ENCODE data around the gene CERS6.
A peak's percentile ranks its signal among the peaks of the same experiment; 100 is the strongest.

Gene CERS6

DNA sequence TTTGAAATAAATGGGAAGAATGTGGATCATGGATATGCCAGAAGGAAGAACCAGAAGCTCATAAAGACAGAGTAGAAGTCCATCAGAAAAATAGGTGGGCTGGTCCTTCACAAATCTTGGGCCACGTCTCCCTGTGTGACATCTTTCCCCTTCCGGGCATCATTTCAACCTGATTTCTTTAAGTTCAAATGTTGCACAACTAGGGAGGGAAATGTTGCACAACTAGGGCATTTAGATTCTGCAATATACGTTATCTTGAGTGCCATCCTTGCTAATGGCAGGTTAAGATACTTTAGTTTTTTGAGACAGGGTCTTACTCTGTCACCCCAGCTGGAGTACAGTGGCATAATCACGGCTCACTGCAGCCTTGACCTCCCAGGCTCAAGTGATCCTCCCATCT, 129.6 kb downstream of the CERS6 start:
- Histone ChIP-seq H4K20me1 (0 out of 2 replicates have a peak, but pooled peaks cover 6% of the 10 kb centered on the region), H3K9me3 (no peaks in the 10 kb centered on the region), H3K36me3 (peaks cover 17% of the 10 kb centered on the region), H3K4me3 (no peak overlapping the region), H3K27ac (no peak overlapping the region), H3K4me1 (peaks cover 35% of the 10 kb centered on the region), H3K4me2 (no peak overlapping the region), H3K9ac (no peak overlapping the region), H3K27me3 (no peaks in the 10 kb centered on the region)
- TF ChIP-seq Cebpa-rat (IDR thresholded peaks at IDR 0.05) = peak; percentile 26; the same call in 1 of the 2 replicates

DNA sequence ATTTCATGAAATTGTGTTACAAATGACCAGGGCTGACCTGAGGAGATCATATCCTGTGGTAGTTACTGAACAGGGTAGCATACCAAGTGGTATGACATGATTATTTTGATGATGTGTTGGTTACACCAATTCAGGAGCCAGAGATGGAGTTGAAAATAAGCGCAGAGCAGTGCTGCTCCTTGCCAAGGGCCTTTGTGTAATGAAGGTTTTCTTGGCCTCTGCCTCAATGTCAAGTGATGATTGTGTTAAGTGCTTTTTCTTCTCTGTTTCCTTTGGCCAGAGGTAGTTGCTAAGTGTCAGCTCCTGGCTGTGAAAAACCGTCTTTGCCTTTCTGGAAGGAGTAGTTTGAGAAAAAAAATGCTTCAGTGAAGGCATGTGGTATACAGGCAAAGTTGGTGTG, 131.2 kb downstream of the CERS6 start:
- Histone ChIP-seq H3K36me3 (peaks cover 12% of the 10 kb centered on the region), H3K27ac (no peak overlapping the region), H3K9ac (no peak overlapping the region), H3K27me3 (no peaks in the 10 kb centered on the region), H3K4me2 (no peak overlapping the region), H3K4me1 (peaks cover 25% of the 10 kb centered on the region), H4K20me1 (peaks cover 12% of the 10 kb centered on the region), H3K9me3 (no peaks in the 10 kb centered on the region), H3K4me3 (no peak overlapping the region)
- TF ChIP-seq Cebpa-rat (IDR thresholded peaks at IDR 0.05) = no peak

DNA sequence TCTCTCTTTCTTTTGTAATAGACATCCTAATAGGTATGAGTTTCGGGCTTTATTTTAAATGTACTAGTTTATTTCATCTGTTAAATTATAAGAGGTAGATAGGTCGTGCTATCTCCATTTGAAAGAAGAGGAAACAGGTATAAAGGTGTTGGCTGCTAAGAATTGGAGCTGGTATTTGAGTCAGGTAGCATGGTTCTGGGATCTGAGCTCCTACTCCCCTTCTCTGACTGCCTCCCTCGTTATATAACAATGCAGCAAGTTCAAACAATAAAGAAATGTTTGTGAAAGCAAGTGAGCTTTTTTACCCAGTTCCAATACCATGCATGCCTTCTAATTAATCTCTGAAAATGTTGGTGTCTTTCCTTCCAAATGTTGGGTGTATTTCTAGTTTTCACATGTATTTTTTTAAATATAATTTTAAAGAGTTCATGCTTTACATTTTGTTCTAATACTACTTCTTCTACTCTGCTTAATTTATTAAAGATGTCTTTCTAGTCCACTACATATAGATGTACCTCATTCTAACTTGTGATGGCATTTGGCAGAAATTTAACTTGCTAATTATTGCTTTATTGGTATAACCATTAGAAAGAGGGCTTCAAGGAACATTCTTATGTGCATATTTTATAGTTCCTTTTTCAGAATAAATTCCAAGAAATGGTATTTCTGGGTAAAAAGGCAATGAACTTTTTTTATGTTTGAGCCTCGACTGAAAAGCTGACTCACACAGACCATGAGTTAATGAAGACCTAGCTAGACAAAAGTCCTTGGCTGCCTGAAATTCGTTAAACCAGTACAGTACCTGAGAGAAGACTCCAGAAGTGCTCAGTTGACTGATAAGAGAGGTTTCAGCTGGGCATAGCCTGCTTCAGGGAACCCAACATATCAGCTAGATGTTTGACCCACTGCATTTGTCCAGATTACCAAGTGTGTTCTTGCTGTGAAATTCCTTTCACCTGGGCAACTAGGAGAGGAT, 133.5 kb downstream of the CERS6 start:
- no peaks in the 10 kb centered on the region for H3K9me3 ChIP-seq
- peaks cover 12% of the 10 kb centered on the region for H3K36me3 ChIP-seq
- H3K4me1 ChIP-seq = peaks cover 13% of the 10 kb centered on the region
- H3K27me3 ChIP-seq = no peaks in the 10 kb centered on the region
- no peak overlapping the region for H3K9ac ChIP-seq
- no peak overlapping the region for H3K4me2 ChIP-seq
- peaks cover 30% of the 10 kb centered on the region for H4K20me1 ChIP-seq
- no peak overlapping the region for H3K27ac ChIP-seq
- no peak for TF ChIP-seq Cebpa-rat (IDR thresholded peaks at IDR 0.05)
- H3K4me3 ChIP-seq = no peak overlapping the region

DNA sequence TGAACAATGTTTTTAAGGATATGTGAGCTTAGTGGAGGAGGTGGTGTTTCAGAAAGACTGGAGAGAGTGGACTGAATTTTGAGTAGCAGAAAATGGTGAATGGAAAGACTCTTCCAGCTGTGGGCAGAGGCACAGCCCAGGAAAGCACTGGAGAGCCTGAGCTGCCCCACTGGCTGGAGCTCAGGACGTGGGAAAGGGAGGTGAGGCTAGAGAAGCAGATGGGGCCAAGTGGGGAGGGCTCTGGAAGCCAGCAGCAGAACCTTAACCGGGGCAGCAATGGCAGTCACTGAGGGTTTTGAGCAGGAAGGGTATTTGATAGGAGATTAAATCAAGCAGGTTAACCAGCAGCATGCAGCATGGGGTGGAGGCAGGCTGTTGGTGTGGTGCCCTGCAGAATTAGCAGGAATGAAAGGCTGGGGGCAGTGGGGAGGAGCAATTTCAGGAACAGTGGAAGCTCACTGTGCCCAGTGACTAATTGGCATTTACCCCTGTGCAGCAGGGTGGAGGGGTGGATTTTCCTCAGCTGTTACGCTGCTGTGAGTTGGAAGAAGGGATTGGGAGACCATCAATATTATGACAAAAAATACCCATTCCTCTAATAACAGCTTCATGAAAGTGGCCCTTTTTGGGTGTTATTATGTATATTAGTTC, 136.2 kb downstream of the CERS6 start:
- H3K4me3 ChIP-seq = no peak overlapping the region
- H3K36me3 ChIP-seq = no peaks in the 10 kb centered on the region
- H3K4me1 ChIP-seq = peaks cover 13% of the 10 kb centered on the region
- no peak overlapping the region for H3K9ac ChIP-seq
- no peaks in the 10 kb centered on the region for H3K9me3 ChIP-seq
- peaks cover 47% of the 10 kb centered on the region for H4K20me1 ChIP-seq
- H3K27ac ChIP-seq = no peak overlapping the region
- H3K27me3 ChIP-seq = no peaks in the 10 kb centered on the region
- no peak overlapping the region for H3K4me2 ChIP-seq
- no peak for TF ChIP-seq Cebpa-rat (IDR thresholded peaks at IDR 0.05)

DNA sequence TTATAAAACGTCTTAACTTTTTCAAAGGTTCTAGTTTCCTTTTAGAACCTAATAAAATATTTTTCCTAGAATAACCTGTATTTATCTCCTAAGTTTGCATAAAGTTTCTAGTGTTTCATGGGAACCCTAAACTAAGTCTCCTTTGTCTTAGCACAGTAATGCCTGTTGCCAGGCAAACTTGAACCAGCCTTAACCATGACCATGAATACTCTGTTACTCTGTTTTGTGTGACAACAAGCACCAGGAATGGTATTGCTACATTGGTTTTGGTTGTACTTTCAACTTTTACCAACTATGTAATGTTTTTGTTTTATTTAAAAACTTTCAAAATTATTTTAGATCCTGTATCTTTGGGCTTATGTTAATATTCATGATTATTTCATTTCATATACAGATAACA, 137.6 kb downstream of the CERS6 start:
- no peak overlapping the region for H3K27ac ChIP-seq
- no peak overlapping the region for H3K4me3 ChIP-seq
- H3K4me1 ChIP-seq = peaks cover 17% of the 10 kb centered on the region
- H4K20me1 ChIP-seq = peaks cover 50% of the 10 kb centered on the region
- H3K9me3 ChIP-seq = no peaks in the 10 kb centered on the region
- no peaks in the 10 kb centered on the region for H3K27me3 ChIP-seq
- no peak overlapping the region for H3K9ac ChIP-seq
- H3K36me3 ChIP-seq = no peaks in the 10 kb centered on the region
- no peak for TF ChIP-seq Cebpa-rat (IDR thresholded peaks at IDR 0.05)
- no peak overlapping the region for H3K4me2 ChIP-seq

DNA sequence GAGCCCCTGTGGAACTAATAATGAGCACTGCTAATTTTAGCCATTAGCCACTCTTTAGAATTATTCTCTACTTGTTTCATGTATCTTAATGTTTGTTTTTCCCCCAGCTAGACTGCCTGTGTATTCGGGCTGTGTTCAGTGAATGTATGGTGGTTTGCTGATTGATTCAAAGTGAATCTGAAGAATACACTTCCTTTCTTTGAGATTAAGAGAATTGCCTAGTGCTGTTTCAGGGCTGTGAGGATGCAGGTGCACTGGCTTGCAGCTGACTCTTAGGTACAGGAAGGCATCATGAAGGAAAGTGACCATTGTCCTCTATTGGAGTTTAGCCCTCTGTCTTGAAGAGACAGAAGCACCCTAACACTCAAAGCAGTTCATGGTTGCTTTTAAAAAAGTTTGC, 138.7 kb downstream of the CERS6 start:
- no peak for TF ChIP-seq Cebpa-rat (IDR thresholded peaks at IDR 0.05)
- Histone ChIP-seq H3K4me2 (peak overlapping the region; percentile 34; the same call in 1 of the 2 replicates), H3K9ac (no peak overlapping the region), H3K4me3 (no peak overlapping the region), H3K27me3 (no peaks in the 10 kb centered on the region), H3K27ac (no peak overlapping the region), H3K36me3 (no peaks in the 10 kb centered on the region; the same call in 1 of the 2 replicates), H3K4me1 (peaks cover 17% of the 10 kb centered on the region), H3K9me3 (no peaks in the 10 kb centered on the region), H4K20me1 (peaks cover 50% of the 10 kb centered on the region)

DNA sequence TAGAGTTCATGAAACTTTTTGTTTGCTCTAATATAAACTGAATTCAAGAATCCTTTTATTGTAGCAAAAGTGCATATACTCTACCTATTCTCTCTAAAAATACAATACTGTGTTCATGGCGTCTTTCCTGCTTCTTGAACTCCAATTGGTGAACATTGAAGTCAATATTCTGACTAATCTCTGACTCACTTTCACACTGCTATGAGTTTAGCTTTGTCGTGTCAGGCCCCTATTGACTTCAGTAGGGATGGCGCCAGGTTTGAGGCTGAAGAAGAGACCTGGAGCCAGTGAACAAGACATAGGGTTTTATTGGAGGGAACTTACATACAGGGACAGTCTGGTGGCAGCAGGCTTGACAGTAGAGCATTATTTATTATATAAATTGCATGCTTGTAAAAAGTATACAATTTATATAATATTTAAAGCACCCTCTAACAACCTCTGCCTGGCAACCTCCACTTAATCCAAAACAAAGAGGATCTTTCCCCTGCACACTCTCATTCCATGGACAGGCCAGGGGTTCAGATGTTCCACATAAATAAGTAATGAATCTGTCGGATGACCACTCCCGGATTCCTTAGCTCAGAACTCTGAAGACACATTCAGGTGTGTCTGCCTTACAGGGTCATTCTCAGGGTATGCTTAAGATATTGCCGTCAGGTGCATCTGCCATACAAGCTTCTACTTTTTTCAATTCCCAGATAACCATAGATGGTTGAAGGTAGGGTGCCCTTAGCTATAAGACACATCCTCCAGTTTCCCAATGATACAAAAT, 141.0 kb downstream of the CERS6 start:
- no peaks in the 10 kb centered on the region for H3K27me3 ChIP-seq
- H3K9ac ChIP-seq = no peak overlapping the region
- H3K36me3 ChIP-seq = no peaks in the 10 kb centered on the region; the same call in 1 of the 2 replicates
- H3K9me3 ChIP-seq = no peaks in the 10 kb centered on the region
- no peak for TF ChIP-seq Cebpa-rat (IDR thresholded peaks at IDR 0.05)
- no peak overlapping the region for H3K4me3 ChIP-seq
- H4K20me1 ChIP-seq = peaks cover 46% of the 10 kb centered on the region
- H3K27ac ChIP-seq = no peak overlapping the region
- no peak overlapping the region for H3K4me2 ChIP-seq
- peaks cover 22% of the 10 kb centered on the region for H3K4me1 ChIP-seq

DNA sequence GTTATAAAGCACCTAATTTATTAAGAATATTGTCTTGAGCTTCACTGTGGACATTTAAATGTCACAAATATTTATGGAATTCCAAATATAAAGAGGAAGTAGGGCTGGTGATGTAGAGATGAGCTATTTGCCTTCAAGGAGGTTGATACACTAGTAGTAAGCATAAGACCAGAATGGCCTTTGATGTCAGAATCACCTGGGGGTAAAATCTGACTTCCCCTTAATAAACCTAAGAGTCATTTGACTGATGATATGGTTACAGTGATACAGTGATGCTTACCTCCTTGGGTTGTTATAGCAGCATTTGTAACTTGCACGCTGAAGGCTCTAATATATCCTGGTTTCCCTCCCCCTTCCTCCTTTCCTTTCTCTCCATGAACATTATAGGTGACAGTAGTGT, 143.7 kb downstream of the CERS6 start:
- peaks cover 19% of the 10 kb centered on the region for H3K36me3 ChIP-seq
- TF ChIP-seq Cebpa-rat (IDR thresholded peaks at IDR 0.05) = no peak
- H4K20me1 ChIP-seq = peaks cover 24% of the 10 kb centered on the region
- no peak overlapping the region for H3K4me2 ChIP-seq
- no peak overlapping the region for H3K27ac ChIP-seq
- no peaks in the 10 kb centered on the region for H3K27me3 ChIP-seq
- no peak overlapping the region for H3K4me3 ChIP-seq
- peaks cover 17% of the 10 kb centered on the region for H3K9me3 ChIP-seq
- H3K4me1 ChIP-seq = peaks cover 14% of the 10 kb centered on the region
- H3K9ac ChIP-seq = no peak overlapping the region

DNA sequence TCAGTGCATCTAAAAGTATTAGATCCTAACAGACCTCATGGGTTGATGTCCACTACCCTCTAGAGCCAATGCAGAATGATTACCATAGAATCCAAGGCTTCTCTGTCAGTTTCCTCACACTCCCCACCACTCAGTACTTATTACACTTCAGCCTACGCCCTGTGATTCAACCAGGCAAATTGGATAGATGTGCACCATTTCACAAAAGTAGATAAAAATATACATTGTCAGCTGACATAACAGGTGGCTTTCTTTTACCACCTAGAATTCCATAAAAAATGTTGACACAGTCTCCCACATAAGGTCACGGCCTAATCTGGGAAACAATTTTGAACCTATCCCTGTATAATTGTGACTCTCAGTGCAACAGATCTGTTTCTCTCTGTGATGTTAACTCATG, 144.9 kb downstream of the CERS6 start:
- no peak overlapping the region for H3K9ac ChIP-seq
- H4K20me1 ChIP-seq = peaks cover 17% of the 10 kb centered on the region; the same call in 1 of the 2 replicates
- H3K27ac ChIP-seq = no peak overlapping the region
- H3K9me3 ChIP-seq = peaks cover 29% of the 10 kb centered on the region
- H3K4me2 ChIP-seq = no peak overlapping the region
- H3K4me1 ChIP-seq = peaks cover 9% of the 10 kb centered on the region; the same call in 1 of the 2 replicates
- no peak for TF ChIP-seq Cebpa-rat (IDR thresholded peaks at IDR 0.05)
- no peak overlapping the region for H3K4me3 ChIP-seq
- H3K36me3 ChIP-seq = peaks cover 31% of the 10 kb centered on the region
- no peaks in the 10 kb centered on the region for H3K27me3 ChIP-seq
